Left lung (tissue), 10 donors: ENCODE results near the gene FBXO41. TPM values are rescaled to one million over a fixed set of nuclear protein-coding genes. Genes with fewer than 3 reads are reported as not detected.
A peak's percentile ranks its signal among the peaks of the same experiment; 100 is the strongest.

Experiments
- ATAC-seq: fragments of 200-7000 bp; cut with Tn5 transposase; one replicate; pipeline ENCODE4 v1.9.1; 2020; ENCODE audit warnings: moderate library complexity
- DNase-seq, 4 donors: peaks; one replicate each; pipeline ENCODE4 v3.0.0-alpha.2; 2013 to 2020
- H3K27ac ChIP-seq, 2 donors: fragments of 200-600 bp; sonication (generic) in 1 of 2; one replicate each; pipeline versions ENCODE4 v1.5.0 to v1.8.0; 2020 to 2021
- H3K27me3 ChIP-seq, 2 donors: fragments of 200-600 bp; sonication (generic) in 1 of 2; one replicate each; pipeline versions ENCODE4 v1.5.0 to v1.8.0; 2020 to 2021
- H3K36me3 ChIP-seq, 2 donors: fragments of 200-600 bp; sonication (generic) in 1 of 2; one replicate each; pipeline versions ENCODE4 v1.5.0 to v1.8.0; 2020 to 2021
- H3K4me1 ChIP-seq, 2 donors: fragments of 200-600 bp; one replicate each; pipeline ENCODE4 v1.8.0; 2021
- H3K4me3 ChIP-seq, 2 donors: fragments of 200-600 bp; sonication (generic) in 1 of 2; one replicate each; pipeline versions ENCODE4 v1.5.0 to v1.8.0; 2020 to 2021; ENCODE audit warnings: mild to moderate bottlenecking in 1 of 2
- H3K9me3 ChIP-seq, 2 donors: fragments of 200-600 bp; sonication (generic) in 1 of 2; one replicate each; pipeline versions ENCODE4 v1.5.0 to v1.8.0; 2020 to 2021
- CTCF ChIP-seq, 2 donors: fragments of 200-600 bp; sonication (generic) in 1 of 2; IDR thresholded peaks; one replicate each; pipeline versions ENCODE4 v1.5.0 to v1.8.0; 2021; ENCODE audit warnings: antibody characterized with exemption in 2 of 2
- intact Hi-C, 2 donors: fragments of 100-400 bp; cut with DNase I; formaldehyde crosslinking; loops; one replicate each; pipeline versions ENCODE4 v1.11.2 to v1.14.2; 2022
- polyA plus RNA-seq, 6 donors: library from polyadenylated mRNA; unstranded; fragments of 120-200 nt; gene quantifications; one replicate each; pipeline ENCODE4 v1.2.1, GENCODE V29; 2013; ENCODE audit not compliant: insufficient read length in 6 of 6
- total RNA-seq, 2 donors: library from RNA; stranded (reverse); fragmentation: NEBNext Ultra II Directional; extraction: Animal tissue kit (Norgen Biotek cat#: 25700); gene quantifications; one replicate each; pipeline ENCODE4 v1.2.1, GENCODE V29; 2021
- donor health status: DM: no; HTN: yes; CAD: no.
- donor health status: DM: no; HTN: no; CAD: no.

The FBXO41 gene
- total and polyA plus RNA-seq, 8 donors = 1.4 to 3.5 (median 1.9) TPM

GRCh38 chr2:73259276-73259675 is 25.0 kb downstream of the FBXO41 start:
- intact Hi-C loops = no loop called here
- H3K4me1 ChIP-seq = no peaks in the 10 kb centered on the region
- DNase-seq (no peak), ATAC-seq (no peak)
- H3K27me3 ChIP-seq = no peaks in the 10 kb centered on the region
- no peak overlapping the region for H3K4me3 ChIP-seq
- H3K36me3 ChIP-seq = peaks cover 0 to 10% of the 10 kb centered on the region in 2 donors
- H3K27ac ChIP-seq = no peak overlapping the region
- no peak for TF ChIP-seq CTCF (IDR thresholded peaks at IDR 0.05)
- no peaks in the 10 kb centered on the region for H3K9me3 ChIP-seq

GRCh38 chr2:73258913-73259215 is 25.4 kb downstream of the FBXO41 start:
- DNase-seq = peak in 1 of 4 donors; percentile 59
- Histone ChIP-seq H3K36me3 (peaks cover 0 to 14% of the 10 kb centered on the region in 2 donors), H3K9me3 (no peaks in the 10 kb centered on the region), H3K27me3 (no peaks in the 10 kb centered on the region), H3K27ac (no peak overlapping the region), H3K4me1 (no peaks in the 10 kb centered on the region), H3K4me3 (no peak overlapping the region)
- intact Hi-C loops = no loop called here
- TF ChIP-seq CTCF (IDR thresholded peaks at IDR 0.05) = no peak
- ATAC-seq = no peak

- H3K27ac ChIP-seq = no peak overlapping the region
- peaks cover 0 to 19% of the 10 kb centered on the region in 2 donors for H3K36me3 ChIP-seq
- DNase-seq (peak in 1 of 4 donors; percentile 59), ATAC-seq (no peak)
- H3K9me3 ChIP-seq = no peaks in the 10 kb centered on the region
- no peak for TF ChIP-seq CTCF (IDR thresholded peaks at IDR 0.05)
- H3K4me3 ChIP-seq = no peak overlapping the region
- H3K27me3 ChIP-seq = no peaks in the 10 kb centered on the region
- H3K4me1 ChIP-seq = no peaks in the 10 kb centered on the region
- intact Hi-C loops = no loop called here
Observed at GRCh38 chr2:73258186-73258912, 25.9 kb downstream of the FBXO41 start.

GRCh38 chr2:73257425-73258125 is 26.7 kb downstream of the FBXO41 start:
- H3K4me1 ChIP-seq = no peaks in the 10 kb centered on the region
- no peak for TF ChIP-seq CTCF (IDR thresholded peaks at IDR 0.05)
- H3K27me3 ChIP-seq = no peaks in the 10 kb centered on the region
- peaks cover 0 to 27% of the 10 kb centered on the region in 2 donors for H3K36me3 ChIP-seq
- DNase-seq = peak in 3 of 4 donors; percentile 8 to 82 (median 58)
- intact Hi-C loops = no loop called here
- no peaks in the 10 kb centered on the region for H3K9me3 ChIP-seq
- ATAC-seq = no peak
- H3K4me3 ChIP-seq = no peak overlapping the region
- H3K27ac ChIP-seq = no peak overlapping the region

GRCh38 chr2:73257021-73257420 is 27.3 kb downstream of the FBXO41 start:
- H3K27me3 ChIP-seq = no peaks in the 10 kb centered on the region
- no peak overlapping the region for H3K4me3 ChIP-seq
- no peaks in the 10 kb centered on the region for H3K4me1 ChIP-seq
- peaks cover 0 to 33% of the 10 kb centered on the region in 2 donors for H3K36me3 ChIP-seq
- DNase-seq = no peak
- intact Hi-C loops = no loop called here
- no peak for ATAC-seq
- no peak for TF ChIP-seq CTCF (IDR thresholded peaks at IDR 0.05)
- H3K27ac ChIP-seq = no peak overlapping the region
- H3K9me3 ChIP-seq = no peaks in the 10 kb centered on the region
